ENCODE results near the gene SPAG17.

The SPAG17 gene

GRCh38 chr1:118219438-118219837 is 34.4 kb upstream of the SPAG17 start:
- no peak overlapping the region for H3K4me3 ChIP-seq (ENCODE audit: low read depth in 1 of 2, low read length in 2 of 2)
- ATAC-seq (ENCODE audit: insufficient read depth, low read depth) (no peak), DNase-seq (no peak)
- no peaks in the 10 kb centered on the region for H3K27me3 ChIP-seq (ENCODE audit: insufficient read depth, low read length, poor library complexity)
- no peak for TF ChIP-seq EZH2 (IDR thresholded peaks at IDR 0.05; ENCODE audit: borderline replicate concordance, low read depth, low read length, severe bottlenecking)
- no peak for TF ChIP-seq CTCF (IDR thresholded peaks at IDR 0.05; ENCODE audit: borderline replicate concordance, extremely low read depth, low read length, poor library complexity, severe bottlenecking)
- no peaks in the 10 kb centered on the region for H3K36me3 ChIP-seq (ENCODE audit: insufficient read depth, low read length)
- no peak overlapping the region for H3K27ac ChIP-seq (ENCODE audit: low read length)
- no peaks in the 10 kb centered on the region for H3K79me2 ChIP-seq (ENCODE audit: insufficient read depth, low read length)
- no peaks in the 10 kb centered on the region for H3K4me1 ChIP-seq (ENCODE audit: insufficient read depth, low read length)
- no peaks in the 10 kb centered on the region for H3K9me3 ChIP-seq (ENCODE audit: insufficient read depth, low read length, severe bottlenecking)
- H3K4me2 ChIP-seq (ENCODE audit: insufficient read depth, low read length) = no peak overlapping the region
- no peaks in the 10 kb centered on the region for H4K20me1 ChIP-seq (ENCODE audit: insufficient read depth, low read length)
- no peak overlapping the region for H3K9ac ChIP-seq (ENCODE audit: low read depth, low read length)
- H2AFZ ChIP-seq (ENCODE audit: low read depth, low read length) = no peak overlapping the region

DNA sequence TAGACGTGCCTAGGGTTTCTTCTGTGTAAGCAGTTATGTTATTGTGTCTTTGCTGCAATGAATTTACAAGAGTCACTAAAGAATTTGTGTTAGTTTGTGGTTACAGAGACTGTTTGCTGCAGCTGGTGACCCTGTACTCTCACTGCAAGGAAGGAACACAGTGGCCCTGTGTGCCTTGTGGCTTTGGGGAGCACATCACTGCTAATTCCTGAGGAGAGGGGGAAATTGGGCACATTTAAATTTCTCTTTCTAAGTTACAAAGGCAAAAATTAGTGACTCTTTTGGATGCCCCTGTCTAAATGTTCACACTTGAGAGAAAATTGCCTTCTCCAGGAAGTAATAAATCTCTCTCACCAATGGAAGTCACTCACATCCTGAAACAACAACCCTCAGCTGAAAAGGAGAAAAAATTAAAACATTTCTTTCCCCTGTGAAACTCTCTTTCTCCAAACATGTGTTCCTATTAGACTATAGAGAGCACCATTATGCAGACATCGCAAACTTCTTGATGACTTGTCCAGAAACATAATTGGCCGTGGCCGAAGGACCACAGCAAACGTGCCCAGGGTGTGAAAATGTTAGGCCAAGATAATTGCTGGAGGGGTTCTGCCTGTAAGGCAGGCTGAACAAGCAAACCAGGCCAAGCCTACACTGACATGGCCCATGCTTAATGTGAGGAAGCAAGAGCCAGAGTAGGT is 32.3 kb upstream of the SPAG17 start:
- Histone ChIP-seq H2AFZ (ENCODE audit: low read depth, low read length) (no peak overlapping the region), H3K4me3 (ENCODE audit: low read depth in 1 of 2, low read length in 2 of 2) (no peak overlapping the region), H3K4me2 (ENCODE audit: insufficient read depth, low read length) (no peak overlapping the region), H3K27ac (ENCODE audit: low read length) (no peak overlapping the region), H3K79me2 (ENCODE audit: insufficient read depth, low read length) (no peaks in the 10 kb centered on the region), H3K4me1 (ENCODE audit: insufficient read depth, low read length) (no peaks in the 10 kb centered on the region), H3K27me3 (ENCODE audit: insufficient read depth, low read length, poor library complexity) (no peaks in the 10 kb centered on the region), H4K20me1 (ENCODE audit: insufficient read depth, low read length) (no peaks in the 10 kb centered on the region), H3K9ac (ENCODE audit: low read depth, low read length) (no peak overlapping the region), H3K9me3 (ENCODE audit: insufficient read depth, low read length, severe bottlenecking) (no peaks in the 10 kb centered on the region), H3K36me3 (ENCODE audit: insufficient read depth, low read length) (no peaks in the 10 kb centered on the region)
- no peak for ATAC-seq (ENCODE audit: insufficient read depth, low read depth)
- DNase-seq = no peak
- TF ChIP-seq CTCF (IDR thresholded peaks at IDR 0.05; ENCODE audit: borderline replicate concordance, extremely low read depth, low read length, poor library complexity, severe bottlenecking) (no peak), EZH2 (IDR thresholded peaks at IDR 0.05; ENCODE audit: borderline replicate concordance, low read depth, low read length, severe bottlenecking) (no peak)

DNA sequence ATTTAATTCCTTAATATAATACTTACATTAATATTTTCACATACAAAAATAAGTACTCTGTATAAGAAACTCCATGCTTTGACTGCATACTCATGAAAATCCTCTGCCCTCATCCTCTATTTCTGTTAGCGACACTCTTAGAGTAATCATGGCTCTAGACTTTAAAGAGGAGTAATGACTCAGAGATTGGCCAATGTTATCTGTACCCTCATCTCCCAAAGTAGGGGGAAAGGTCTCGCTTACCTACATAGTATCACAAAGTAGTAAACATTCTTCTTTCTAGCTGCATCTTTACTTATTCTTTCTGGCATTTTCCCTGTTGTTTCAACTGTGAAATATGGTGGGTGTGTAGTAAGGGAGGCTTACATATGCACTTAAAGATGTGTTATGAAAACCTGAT is 29.8 kb upstream of the SPAG17 start:
- no peak for DNase-seq
- H3K27ac ChIP-seq (ENCODE audit: low read length) = no peak overlapping the region
- H3K4me3 ChIP-seq (ENCODE audit: low read depth in 1 of 2, low read length in 2 of 2) = no peak overlapping the region
- H3K79me2 ChIP-seq (ENCODE audit: insufficient read depth, low read length) = no peaks in the 10 kb centered on the region
- H3K4me2 ChIP-seq (ENCODE audit: insufficient read depth, low read length) = no peak overlapping the region
- H3K9ac ChIP-seq (ENCODE audit: low read depth, low read length) = no peak overlapping the region
- no peaks in the 10 kb centered on the region for H4K20me1 ChIP-seq (ENCODE audit: insufficient read depth, low read length)
- no peaks in the 10 kb centered on the region for H3K36me3 ChIP-seq (ENCODE audit: insufficient read depth, low read length)
- no peak for ATAC-seq (ENCODE audit: insufficient read depth, low read depth)
- H3K27me3 ChIP-seq (ENCODE audit: insufficient read depth, low read length, poor library complexity) = no peaks in the 10 kb centered on the region
- no peak for TF ChIP-seq CTCF (IDR thresholded peaks at IDR 0.05; ENCODE audit: borderline replicate concordance, extremely low read depth, low read length, poor library complexity, severe bottlenecking)
- no peak for TF ChIP-seq EZH2 (IDR thresholded peaks at IDR 0.05; ENCODE audit: borderline replicate concordance, low read depth, low read length, severe bottlenecking)
- H3K4me1 ChIP-seq (ENCODE audit: insufficient read depth, low read length) = no peaks in the 10 kb centered on the region
- no peaks in the 10 kb centered on the region for H3K9me3 ChIP-seq (ENCODE audit: insufficient read depth, low read length, severe bottlenecking)
- no peak overlapping the region for H2AFZ ChIP-seq (ENCODE audit: low read depth, low read length)
